SKM-1 treated with dmso at 0.1 percent for 144 hours (cell line): ENCODE measurements around the gene TTLL8.

Source experiments
- DNase-seq: peaks from one replicate; lab custom pipeline; 2025; ENCODE audit not compliant: unreplicated experiment; lab: John Stamatoyannopoulos, UW

The TTLL8 gene

DNA sequence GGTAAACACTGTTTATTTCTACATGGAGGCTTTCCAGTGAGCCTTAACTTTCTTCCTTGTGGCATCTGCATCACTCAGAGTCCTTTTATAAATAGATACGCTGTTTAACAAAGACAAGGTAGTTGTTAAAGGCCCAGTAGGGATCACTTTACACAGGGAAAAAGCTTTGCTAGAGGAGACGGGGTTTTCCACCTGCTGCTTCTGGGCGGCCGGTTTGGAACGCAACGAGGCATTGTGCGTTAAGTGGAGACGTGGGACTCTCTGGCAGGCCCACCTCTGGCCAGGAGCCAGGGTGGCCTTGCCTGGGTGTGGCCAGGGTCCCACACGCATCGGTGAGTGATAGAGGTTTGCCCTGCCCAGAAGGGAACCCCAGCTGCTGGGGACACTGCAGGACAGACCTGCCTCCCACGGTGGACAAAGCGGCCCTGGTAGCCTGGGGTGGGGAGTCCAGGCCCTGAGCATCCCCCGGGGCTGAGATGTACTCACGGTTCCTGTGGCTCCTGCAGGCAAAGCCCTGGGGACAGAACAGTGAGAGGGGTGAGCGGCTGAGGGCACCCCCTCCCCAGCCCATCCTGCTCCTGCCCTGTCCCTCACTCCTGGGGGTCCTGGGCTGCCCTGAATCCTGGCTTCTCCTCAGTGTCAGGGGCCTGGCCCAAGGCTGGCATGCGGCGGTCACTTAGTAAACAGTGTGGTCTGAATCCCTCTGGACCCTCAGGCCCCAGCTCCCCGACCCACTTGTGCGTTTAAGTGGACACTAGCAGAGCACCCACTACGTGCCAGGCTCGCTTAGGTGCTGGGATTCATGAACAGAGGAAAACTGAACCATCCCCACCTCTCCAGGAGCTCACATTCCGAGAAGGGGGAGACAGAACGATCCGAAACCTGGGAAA, 49.7 kb downstream of the TTLL8 start:
- no peak for DNase-seq

DNA sequence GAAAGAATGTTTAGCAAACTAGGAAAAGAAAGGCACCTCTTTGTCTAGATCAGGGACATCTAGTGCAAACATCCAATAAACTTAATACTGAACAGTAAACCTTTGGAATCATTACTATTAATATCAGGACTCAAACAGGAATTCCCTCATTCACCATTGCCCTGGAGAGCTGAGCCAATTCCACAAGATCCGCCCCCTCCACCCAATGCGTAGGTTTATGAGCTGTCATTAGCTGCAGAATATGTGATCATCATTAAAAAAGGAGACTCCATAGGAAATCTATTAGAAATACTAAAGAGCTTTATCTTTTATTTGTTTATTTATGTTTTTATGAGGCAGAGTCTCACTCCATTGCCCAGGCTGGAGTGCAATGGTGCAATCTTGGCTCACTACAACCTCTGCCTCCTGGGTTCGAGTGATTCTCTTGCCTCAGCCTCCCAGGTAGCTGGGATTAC, 51.0 kb downstream of the TTLL8 start:
- no peak for DNase-seq

DNA sequence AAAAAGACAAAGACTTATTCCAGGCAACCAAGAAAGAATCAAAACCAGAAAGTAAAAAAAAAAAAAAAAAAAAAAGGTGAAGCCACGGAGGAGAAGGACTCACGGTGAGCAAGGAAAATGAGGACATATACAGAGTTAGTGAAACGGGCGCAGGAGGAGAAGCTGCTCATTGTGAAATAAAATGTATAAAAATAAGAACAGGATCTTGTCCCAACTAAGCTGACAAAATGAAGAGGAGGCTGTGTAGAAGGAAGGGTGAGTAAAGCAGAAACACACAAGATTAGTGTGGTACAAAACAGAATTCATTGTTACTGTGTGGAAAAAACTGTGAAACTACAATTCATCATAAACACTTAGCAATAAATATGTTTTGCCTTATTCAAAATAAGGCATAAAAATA, 53.2 kb downstream of the TTLL8 start:
- peak; percentile 33 for DNase-seq

DNA sequence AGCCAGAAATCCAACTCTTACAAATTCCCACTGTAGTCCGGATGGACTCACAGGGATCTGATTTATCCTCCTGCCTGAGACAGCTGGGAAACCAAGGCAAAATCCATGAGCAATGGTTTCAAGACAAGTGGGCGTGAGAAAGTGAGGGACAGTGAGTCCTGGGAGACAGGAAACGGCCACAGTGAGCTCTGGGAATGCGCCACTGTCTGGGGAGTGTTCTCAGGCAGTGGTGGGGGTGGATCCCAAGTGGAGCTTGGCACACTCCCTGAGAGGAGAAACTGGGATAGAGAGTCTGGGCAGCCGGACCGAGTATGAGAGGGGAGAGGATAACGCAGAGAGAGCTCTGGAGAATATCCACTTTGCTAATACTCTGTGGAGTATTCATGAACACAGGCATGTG, 55.3 kb downstream of the TTLL8 start:
- DNase-seq: no peak

DNA sequence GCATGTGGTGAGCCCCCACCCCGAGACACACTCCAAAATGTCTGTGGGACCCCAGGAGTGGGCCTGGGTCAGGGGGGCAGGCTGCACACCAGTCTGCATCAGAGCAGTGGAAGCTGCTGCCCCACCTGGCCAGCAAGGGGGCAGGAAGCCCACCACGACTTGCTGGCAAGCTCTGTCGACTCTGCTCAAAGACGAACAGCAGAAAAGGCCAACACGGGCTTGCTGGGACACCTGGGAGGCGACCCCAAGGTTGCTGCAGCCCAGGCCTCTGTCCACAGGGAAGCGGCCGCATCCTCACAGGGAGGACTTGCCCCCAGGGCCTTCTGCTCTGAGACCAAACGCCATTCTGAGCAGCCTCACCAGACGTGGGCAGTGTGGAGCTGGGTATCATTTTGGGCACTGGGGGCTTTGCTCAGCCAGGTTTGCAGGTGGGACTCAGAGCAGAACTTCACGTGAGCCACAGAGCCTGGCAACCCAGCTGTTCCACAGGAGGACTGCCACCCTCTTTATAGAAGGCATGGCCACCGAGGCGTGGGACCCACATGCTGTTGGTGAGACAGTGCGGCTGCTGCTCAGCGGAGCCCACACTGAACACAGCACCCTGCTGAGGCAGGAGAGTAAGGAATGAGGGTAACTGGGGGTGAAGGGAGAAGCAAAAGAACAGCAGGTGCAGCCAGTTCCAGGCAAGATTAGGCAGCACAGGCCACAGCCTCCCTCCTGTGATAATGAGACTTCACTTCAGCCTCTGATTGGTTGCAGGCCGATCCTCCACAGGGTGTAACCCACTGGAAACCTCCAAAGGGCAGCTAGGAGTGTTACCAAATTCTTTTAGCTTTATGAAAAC, 56.5 kb downstream of the TTLL8 start:
- DNase-seq: no peak

DNA sequence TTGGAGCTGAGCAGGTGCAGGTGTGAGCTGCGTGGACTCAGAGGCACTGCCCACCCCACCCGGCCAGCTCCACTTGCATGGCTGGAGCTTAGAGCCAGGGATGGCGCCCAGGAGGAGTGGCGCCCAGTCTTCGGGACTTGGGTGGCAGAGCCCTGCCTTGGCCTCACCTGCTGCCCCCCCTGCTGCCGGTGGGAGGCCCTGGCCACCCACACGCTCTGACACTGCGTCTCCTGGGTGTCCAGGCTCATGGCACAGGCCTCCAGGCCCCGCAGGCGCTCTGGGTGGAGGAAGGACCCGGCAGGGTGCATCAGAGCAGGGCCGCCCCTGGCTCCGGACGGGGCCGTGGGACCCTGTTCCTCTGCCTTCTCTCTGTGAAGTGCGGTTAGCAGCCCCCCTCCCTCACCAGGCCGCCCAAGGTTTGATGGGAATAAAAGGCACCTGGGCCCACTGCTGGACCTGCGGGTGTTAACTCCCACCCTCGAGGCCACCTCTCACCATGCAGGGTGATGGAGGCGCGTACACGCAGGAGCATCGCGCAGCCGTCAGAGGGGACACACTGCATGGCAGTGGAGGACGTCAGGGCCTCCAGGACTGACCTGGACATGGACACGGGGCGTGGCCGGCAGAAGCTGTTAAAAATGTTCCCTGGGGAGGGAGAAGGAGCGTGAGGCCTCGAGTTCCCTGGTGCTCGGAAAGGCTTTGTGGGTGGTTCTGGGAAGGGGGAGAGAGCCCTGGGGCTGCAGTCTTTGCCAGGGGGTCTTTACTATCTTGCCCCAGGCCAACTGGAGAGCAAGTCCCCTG, 57.3 kb downstream of the TTLL8 start:
- no peak for DNase-seq

DNA sequence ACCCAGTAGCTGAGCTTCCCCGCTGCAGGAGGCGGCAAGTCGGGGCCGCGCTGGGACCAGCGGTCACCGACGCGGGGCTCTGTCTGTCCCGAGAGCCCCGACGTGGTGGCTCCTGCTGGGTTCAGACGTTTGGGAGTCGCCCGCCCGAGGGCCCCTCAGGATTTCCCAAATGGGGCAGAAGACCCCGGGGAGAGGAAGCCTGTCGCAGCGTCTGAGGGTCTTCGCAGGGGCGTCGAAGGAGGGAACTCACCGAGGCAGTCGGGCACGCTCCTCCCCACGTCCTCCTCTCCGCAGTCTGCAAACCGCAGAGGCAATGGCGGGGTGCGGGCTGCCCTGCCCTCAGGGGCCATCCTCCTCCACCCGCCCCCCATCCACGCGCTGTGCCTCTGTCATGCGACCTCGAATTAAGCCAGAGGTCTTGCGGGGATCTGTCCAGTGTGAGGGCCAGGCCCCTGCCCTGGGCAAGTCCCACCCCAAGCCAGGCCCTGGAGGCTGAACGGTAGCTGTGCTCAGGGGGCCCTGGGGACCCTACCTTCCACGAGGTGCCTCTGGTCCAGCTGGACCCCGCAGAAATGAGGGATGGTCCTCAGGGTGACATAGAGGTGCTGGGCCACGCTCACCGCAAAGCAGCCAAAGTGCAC, 58.0 kb downstream of the TTLL8 start:
- DNase-seq: no peak

DNA sequence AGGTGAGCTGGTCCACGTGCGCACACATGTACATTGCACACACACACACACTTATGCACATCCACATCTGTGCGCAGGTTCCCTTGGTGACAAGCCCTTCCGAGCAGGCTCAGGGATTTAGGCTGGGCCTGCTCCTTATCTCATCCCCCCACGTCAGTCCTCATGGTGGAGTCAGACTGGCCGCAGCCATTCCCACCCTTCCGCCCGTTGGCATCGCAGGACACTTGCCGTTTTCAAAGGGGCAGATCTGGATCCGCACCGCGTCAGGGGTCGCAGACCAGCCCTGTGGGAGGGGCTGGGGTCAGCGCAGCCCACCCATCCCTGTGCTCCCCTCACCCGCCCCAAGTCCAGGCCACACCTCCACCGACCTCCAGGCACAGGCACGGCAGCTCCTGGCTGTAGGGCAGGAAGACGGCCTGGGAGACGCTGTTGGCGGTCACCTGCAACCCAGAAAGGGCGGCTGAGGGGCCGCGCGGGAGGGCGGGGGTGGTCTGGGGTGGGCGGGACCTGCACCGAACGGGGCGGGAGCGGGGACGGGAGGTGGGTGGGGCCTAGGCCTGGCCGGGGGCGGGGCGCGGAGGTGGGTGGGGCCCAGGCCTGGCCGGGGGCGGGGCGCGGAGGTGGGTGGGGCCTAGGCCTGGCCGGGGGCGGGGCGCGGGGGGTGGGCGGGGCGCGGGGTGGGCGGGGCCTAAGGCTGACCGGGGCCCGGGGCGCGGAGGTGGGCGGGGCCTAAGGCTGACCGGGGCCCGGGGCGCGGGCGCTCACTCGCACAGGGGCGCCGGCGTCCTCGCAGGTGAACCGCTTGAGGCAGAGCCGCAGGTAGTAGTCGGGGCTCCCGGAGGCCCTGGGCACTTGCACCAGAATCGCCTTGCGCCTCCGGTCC, 58.8 kb downstream of the TTLL8 start:
- DNase-seq: no peak

DNA sequence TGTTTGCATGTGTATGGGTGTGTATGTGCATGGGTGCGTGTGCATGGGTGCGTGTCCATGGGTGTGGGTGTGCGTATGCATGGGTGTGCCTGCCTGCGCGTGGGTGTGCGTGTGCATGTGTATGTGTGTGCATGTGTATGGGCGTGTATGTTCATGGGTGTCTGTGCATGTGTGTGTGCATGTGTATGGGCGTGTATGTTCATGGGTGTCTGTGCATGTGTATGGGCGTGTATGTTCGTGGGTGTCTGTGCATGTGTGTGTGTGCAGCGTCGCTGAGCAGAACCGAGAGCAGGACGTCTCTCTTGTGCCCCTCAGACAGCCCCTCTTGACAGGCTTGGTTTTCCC, 59.4 kb downstream of the TTLL8 start:
- DNase-seq: no peak

DNA sequence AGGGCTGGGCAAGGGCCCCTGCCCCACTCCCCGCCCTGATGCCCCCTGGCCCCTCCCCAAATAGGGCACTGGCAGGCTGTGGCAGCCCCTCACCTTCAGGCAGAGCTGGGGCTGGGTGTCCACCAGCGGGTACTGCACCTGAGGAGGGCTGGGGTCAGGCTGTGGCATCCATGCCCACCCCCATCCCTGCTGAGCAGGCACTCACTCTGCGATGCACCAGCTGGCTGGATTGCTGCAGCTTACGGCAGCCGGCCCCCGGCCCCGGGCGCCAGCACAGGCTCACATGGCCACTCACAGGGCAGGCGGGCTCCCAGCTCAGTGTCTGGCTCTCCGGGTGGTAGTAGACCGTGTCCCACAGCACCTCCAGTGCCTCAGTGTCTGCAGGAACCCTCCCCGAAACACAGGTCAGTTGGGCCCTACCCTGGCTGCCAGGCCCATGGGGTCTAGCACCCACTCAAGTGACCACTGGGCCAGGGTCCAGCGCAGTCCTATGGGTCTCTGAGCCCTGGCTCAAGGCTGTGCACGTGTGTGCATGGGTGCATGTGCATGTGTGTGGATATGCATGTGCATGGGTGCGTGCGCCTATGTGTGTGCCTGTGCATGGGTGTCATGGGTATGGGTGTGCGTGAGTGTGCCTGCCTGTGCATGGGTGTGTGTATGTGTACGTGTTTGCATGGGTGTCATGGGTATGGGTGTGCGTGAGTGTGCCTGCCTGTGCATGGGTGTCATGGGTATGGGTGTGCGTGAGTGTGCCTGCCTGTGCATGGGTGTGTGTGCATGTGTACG, 60.0 kb downstream of the TTLL8 start:
- no peak for DNase-seq

DNA sequence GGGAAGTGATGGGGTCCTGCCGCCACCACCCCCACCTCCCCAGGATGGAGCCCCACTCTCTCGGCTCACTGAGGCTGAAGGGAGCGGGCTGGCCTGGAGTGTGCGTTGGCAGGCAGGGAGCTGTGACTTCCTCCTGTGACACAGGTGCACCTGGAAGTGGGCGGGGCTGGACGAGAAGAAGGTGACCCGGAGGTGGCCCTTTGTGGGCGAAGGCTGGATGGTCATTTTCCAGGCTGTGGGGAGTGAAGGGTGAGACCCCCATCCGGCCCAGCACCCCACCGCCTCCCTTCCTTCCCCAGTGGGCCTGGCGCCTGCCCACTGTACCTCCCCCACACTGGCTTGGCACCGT, 60.9 kb downstream of the TTLL8 start:
- DNase-seq: no peak

DNA sequence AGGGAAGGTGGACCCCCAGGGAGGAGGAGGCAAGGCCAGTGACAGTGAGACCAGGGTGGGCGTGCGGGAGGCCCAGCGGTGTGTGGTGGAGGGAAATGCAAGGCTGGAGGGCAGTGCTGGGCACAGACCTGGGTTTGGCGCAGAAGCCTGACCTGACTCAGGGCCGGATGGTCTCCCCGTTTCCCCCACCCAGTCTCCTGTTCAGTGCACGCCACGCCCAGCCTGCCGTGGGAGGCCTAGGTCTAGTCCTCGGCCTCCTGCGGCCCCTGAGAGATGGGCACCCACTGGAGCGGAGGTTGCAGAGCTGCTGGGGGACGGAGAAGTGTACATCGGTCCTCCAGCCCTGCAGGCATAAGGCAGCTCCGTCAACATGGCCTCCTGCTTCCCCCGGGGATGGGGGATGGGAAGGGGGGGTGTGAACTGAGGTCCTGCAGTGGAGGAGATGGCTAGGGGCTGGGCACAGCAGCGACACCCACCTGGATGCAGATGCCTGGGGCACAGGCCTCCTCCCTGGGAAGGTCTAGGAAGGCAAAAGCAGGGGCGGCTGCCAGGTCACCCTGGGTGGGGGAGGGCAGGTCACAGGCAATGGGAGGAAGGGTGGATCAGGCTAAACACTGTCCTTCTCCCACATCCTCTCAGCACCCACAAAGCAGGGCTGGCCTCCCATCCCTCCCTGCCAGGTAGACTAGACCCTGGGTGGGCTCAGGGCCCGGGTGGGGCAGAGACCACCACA, 61.4 kb downstream of the TTLL8 start:
- no peak for DNase-seq

DNA sequence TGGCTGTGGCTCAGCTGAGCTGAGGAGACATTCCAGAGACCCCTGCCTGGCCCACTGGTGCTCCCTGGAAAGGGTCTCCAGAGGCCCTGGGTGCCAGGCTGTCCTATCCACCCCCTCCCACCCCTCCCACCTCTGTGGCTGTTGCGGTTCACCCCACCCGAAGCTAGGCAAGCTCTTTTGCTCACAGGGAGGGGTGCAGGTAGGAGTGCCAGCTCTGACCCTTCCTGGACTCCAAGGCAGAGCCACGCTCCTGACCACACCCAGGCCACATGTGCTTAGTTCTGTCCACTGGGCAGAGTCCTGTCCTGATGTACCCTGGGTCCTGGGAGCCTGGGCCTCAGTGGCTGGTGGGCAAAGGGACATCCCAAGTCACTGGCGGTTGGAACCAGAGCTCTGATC, 62.0 kb downstream of the TTLL8 start:
- no peak for DNase-seq

DNA sequence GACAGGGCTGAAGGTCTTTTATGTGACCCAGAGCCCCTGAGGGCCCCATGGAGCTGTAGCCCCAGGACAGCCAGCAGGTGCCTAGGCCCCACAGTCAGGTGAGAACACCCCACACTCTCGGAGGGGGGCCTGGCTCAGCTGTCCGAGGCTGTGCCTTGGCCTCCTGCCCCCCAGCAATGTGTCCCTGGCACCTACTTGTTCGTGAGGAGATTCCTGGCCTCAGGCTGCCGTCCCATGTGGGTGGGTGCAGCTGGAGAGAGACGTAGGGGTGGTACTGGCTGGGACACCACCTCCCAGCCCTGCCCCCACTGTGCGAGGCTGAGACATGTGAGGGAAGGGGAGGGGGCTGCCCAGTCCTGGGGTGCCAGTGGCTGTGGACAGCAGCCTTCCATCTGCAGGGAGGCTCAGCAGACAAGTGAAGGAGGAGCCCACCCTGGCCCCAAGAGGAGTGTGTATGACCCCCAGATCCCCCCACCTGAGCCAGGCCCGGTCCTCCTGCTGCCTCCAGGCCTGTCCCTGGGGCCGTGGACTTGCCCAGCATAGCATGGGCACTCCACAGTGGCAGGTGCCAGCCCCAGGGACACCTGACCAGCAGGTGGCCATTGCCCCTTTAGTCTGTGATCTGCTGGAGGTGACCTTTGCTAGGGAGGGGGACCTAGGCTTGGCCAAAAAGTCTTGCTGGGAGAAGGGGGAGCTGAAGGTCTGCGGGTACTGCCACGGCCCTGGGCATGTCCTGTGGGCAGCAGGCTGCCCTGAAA, 62.6 kb downstream of the TTLL8 start:
- DNase-seq: no peak

DNA sequence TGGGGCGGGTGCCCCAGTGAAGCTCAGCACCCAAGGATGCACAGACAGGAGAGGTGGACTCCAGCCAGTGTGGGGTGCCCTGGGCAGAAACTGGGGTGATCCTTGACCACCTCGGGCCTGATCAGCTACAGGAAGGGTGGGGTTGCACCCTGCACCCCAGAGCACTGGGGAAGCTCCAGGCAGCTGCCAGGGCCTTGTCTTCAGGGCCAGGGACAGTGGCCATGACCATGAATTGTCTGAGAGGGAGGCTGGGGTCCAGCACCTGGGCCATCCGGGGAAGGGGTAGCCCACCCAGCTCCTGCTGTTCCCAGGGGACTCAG, 63.1 kb downstream of the TTLL8 start:
- no peak for DNase-seq

DNA sequence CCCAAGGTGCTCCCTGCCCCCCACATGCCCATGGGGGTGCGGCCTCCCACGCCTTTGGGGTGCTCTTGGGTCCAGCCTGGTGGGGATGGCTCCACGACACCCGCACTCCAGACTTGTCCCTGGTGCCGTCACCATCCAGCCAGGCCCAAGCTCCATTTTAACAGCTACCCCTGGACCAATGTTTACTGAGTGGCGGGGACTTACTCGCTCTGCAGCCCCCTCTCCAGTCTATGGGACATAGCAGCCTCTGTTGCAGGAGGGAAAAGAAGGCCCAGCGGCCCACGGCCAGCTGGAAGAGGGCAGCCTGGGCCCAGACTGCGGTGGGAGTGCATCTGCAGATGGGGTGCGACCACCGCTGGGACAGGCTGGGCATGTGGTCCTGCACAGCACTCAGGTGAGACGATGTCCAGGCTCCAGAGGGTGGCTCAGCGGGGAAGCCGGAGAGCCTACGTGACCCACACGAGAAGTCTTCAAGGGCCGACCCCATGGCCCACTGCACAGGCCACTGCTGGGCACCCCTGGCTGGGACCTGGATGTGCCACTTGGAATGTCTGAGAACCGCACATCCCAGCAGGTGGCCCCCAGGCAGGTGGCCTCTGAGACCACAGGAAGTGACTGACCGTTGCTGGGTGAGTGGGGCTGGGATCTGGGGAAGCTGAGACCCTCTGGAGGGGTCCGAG, 63.6 kb downstream of the TTLL8 start:
- no peak for DNase-seq

DNA sequence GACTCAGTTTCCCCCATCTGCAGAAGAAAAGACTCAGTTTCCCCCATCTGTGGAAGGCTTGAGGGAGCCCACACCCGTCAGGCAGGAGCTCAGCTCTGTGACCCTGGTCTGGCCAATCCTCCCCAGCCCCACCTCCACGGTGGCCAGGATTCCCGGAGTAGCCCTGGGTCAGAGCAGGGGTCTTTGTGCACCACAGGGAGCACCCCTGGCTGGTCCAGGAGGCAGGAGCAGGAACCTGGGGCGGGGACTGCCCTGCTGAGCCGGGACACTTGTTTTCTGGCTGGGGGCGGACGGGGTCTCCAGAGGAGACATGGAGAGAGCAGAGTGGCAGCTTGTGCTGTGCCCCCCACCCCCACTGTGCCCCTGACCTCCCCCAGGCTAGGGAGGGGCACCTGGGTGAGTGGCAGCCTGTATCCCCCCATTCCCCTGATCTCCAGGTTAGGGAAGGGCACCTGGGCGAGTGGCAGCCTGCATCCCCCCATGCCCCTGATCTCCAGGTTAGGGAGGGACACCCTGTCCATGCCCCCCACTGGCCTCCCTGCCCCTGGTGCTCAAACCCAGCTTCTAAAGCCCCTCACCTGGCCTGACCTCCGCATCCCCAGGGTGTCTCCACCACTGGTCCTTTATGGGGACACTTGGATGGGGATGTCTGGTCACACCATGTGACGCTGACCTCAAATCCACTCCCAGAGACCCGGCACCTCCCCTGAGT, 64.3 kb downstream of the TTLL8 start:
- no peak for DNase-seq
